ENCODE data around the gene NCS1. TPM values are rescaled to one million over a fixed set of nuclear protein-coding genes. Genes with fewer than 3 reads are reported as not detected.

NCS1 gene
- total RNA-seq, 1 donor, result 0.27 TPM

- no peak for DNase-seq (ENCODE audit: low read depth in 2 of 3, low spot score in 2 of 3)
Measured at GRCh38 chr9:130284690-130285089, 112.5 kb downstream of the NCS1 start.

DNA sequence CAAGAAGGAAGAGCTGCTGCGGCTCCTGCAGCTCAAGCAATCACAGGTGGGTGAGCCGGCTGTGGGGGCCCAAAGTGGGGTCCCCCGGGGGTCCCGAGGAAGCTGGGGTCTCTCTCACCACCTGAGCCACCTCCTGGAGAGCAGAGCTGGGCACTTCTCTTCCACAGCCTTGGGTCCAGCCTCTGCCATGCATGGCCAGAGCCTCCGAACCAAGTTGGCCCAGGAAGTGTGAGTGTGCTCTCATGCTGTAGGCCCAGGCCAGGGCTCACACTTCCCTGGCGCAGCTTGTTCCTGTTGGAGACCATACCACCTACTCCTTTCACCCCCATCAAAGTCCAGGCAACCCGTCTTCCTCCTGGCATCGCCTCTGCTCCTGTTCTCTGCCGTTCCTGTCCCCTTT lies 113.1 kb downstream of the NCS1 start:
- DNase-seq (ENCODE audit: low read depth in 2 of 3, low spot score in 2 of 3), result no peak

- no peak for DNase-seq (ENCODE audit: low read depth in 2 of 3, low spot score in 2 of 3)
Measured at GRCh38 chr9:130286072-130286770, 114.0 kb downstream of the NCS1 start.

Other genes with a start within 250 kb of the NCS1 start
- gene FNBP1, start 129.2 kb upstream of the NCS1 start, total RNA-seq, result 67.9 TPM
- gene GPR107, start 118.5 kb upstream of the NCS1 start, total RNA-seq, result 15.6 TPM
- gene HMCN2, start 93.4 kb downstream of the NCS1 start, total RNA-seq, result under 0.01 TPM

All from hematopoietic multipotent progenitor cell (in vitro differentiated cells).